Mucosa of gallbladder (tissue), 1 donor: ENCODE results near the gene VAV3. TPM values are rescaled to one million over a fixed set of nuclear protein-coding genes. Genes with fewer than 3 reads are reported as not detected.

Experiments
- DNase-seq: peaks from one replicate; pipeline ENCODE4 v3.0.0-alpha.2; 2020; ENCODE audit warnings: low spot score
- total RNA-seq: library from RNA; stranded (reverse); gene quantifications from one replicate; pipeline ENCODE4 v1.2.1, GENCODE V29; 2021
- donor health status: DM: no; HTN: no; CAD: no.

The VAV3 gene
- total RNA-seq, 1 donor from 2014 or later: 2.4 TPM

- DNase-seq: no peak
Measured at GRCh38 chr1:107840725-107841124, 124.3 kb downstream of the VAV3 start.

DNA sequence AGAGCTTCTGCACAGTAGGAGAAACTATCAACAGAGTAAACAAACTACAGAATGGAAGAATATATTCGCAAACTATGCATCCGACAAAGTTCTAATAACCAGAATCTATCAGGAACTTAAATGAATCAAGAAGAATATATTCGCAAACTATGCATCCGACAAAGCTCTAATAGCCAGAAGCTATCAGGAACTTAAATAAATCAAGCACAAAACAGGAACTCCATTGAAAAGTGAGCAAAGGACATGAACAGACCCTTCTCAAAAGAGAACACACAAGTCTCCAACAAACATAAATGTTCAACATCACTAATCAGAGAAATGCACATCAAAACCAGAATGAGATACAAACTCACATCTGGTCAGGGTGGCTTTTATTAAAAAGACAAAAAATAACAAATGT is 126.9 kb downstream of the VAV3 start:
- DNase-seq: no peak

DNA sequence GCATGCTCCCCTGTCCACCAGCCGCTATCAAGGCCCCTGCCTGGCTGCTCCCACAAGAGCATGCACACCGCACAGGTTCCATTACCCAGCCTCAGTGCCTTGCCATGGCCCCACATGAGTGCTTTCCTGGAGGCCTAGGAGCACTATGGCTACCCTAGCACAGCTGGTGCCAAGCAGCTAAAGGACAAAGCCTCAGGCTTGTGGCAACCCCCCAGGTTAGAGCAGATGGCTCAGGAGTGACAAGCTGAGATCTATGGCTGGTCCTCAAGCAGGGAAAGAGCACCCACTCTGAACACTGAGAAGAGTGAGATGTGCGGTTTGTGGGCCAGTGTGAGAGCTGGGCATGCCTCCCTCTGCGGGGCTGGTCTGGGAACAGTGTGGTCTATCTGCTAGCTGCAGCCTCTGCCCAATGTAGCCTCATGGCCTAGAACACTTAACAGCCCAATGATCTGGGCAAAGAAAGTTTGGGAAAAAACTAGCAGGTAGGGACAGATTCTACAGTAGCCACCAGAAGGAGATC is 129.8 kb downstream of the VAV3 start:
- no peak for DNase-seq

GRCh38 chr1:107833061-107833460 is 131.9 kb downstream of the VAV3 start:
- no peak for DNase-seq

- DNase-seq: no peak
Measured at GRCh38 chr1:107831921-107832320, 133.1 kb downstream of the VAV3 start.

- no peak for DNase-seq
Measured at GRCh38 chr1:107830526-107830925, 134.5 kb downstream of the VAV3 start.

GRCh38 chr1:107830075-107830474 is 134.9 kb downstream of the VAV3 start:
- no peak for DNase-seq

DNA sequence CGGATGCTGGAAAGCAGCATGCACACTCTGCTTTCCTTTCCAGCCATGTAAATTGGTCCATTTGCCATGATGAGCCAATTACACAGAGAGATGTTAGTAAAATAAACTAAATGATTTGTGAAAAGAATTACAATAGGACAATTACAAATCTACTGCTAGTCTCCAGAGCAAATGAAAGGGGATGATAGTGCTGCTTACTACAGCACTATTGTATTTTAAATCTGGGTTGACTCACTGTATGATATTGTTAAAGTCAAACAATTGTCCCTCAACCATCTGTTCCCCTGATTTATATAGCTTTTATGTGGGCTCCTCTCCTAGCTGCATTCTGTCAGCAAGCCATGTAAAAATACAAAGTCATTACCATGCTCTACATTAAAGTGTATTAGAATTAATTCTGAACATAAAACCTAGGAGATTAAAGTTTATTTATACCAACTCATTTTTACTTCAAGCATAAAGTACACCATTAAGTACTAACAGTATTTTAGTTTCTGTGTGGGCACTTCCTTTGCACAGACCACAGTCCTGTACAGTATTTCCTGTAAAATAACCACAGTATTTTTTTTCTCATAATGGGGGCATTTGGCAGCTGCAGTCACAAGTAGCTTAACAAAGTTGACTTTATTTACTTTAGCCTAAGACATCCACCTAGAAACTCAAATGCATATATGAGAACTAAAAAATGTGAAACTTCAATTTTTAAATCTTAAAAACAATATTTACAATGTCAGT is 135.8 kb downstream of the VAV3 start:
- no peak for DNase-seq

DNA sequence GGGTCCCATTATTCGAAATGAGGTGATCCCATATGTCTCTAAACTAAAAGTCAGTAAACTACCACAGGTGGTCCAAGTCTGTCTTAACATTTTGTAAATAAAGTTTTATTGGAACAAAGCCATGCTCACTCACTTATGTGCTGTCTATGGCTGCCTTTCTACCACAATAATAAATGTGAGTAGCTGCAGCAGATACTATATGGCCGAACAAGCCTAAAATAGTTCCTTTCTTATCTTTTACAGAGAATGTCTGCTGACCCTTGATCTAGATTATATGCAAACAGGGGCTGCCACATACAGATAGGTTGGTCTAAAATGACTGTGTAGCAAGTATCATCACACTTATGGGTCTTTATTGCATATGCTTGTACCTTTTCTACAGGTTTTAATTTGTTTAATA is 140.0 kb downstream of the VAV3 start:
- no peak for DNase-seq

GRCh38 chr1:107821340-107821739 is 143.6 kb downstream of the VAV3 start:
- no peak for DNase-seq

DNA sequence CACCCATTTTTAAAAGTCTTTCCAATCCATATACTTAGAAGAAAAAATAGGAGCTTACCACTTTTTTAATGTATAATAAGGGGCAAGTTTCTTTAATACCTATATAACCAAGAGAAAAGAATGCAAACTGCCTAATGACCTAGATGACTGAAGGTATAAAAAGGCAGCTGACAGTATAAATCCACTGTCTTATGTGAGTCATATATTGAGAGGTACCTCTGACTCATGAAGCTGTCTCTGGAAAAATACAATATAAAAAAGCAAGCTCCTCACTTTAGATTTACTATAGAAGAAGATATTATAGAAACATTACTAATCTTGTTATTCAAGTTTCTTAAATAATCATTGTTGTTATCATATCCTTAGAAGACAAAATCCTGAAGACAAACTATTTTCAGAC is 144.2 kb downstream of the VAV3 start:
- DNase-seq: no peak

- DNase-seq: no peak
Measured at GRCh38 chr1:107817935-107818334, 147.0 kb downstream of the VAV3 start.

DNA sequence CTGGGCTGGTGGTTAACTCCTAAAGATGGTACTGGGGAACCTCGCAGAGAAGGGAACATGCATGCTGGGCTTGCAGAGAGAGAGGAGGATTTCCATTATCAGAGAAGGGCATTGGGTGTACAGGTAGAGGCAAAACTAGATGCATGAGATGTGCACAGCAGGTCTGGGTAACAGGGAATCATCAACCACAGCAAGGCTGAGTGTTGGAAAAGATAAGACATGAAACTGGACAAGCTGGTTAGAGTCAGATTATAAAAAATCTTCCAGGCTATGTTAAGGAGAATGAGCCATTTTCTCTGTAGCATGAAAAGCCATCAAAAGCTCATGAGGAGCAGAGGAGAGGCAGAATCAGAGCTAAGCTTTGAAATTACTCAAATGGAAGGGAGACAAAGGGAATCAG is 147.8 kb downstream of the VAV3 start:
- no peak for DNase-seq

DNA sequence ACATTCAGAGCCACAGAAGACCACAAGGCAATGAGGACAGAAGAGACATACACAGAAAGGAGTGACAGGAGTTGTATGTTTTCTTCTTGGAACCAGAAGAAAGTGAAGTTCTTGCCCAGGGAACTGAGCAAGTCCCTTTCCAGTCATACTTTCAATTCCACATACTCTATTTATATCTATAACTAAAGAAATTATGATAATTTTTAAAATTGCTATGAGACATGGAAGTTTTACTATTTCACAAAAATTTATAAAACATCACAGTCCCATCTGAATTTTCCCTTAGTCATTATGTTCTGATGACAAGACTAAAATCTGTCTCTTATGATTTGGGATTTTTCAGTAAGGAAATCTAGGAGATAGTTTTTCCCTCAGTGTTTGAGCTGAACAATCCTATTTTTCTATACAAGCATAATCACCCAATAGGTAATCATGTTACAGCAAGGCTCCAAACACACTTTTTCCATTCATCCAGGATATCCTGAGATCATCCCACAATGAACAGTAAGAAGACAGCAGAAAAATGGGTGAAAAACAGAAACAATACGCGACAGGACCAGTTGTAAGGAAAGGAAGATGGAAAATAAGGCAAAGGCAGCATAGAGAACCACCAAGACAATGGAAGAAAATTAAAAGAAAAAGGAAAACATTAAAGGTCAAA is 154.6 kb downstream of the VAV3 start:
- no peak for DNase-seq

- DNase-seq: no peak
Measured at GRCh38 chr1:107807855-107808254, 157.1 kb downstream of the VAV3 start.

DNA sequence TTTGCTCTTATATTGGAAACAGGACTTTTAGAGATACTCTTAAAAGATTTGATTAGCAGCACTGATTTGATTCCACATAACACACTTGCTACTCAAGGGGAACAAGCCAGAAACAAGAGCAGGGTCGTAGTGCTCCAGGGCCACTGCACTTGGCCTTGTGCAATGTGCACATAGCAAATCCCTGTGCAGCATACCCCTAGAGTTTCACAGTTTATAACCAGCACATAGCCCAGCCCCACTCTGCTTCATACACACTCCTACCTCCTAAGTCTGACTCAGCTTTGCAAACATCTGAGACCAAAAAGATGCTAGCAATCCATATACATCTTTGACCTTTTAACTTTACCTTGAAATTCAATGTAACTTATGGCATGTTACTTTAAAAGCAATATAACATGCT is 157.6 kb downstream of the VAV3 start:
- DNase-seq: no peak

DNA sequence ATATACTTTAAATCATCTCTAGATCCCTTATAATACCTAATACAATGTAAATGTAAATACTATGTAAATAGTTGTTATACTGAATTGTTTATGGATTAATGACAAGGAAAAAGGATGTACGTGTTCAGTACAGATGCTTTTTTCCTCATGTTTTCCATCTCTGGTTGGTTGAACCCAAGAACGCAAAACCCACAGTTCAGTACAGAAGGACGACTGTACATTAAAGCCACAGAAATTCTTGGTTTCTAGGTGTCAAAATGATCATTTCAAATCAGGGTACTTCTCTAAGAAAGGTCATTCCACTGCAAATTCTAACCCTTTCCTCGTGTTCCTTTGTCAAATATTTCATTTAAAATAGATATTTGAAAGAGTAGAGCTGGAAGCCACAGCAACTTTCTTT is 158.1 kb downstream of the VAV3 start:
- DNase-seq: no peak

DNA sequence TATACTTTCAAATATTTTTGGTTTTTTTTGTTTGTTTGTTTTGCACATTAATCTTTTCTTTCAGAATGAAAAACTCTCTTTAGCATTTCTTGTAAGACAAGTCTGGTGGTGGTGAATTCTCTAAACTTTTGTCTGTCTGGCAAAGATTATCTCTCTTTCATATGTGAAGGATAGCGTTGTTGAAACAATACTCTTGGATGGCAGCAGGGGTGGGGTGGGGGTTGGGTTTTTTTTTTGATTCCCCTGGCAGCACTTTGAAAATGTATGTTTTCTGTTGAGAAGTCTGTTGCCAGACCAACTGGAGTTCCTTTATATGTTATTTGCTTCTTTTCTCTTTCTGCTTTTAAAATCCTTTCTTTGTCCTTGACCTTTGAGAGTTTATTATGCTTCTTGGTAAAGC is 160.2 kb downstream of the VAV3 start:
- DNase-seq: no peak

GRCh38 chr1:107804134-107804533 is 160.8 kb downstream of the VAV3 start:
- DNase-seq: no peak

GRCh38 chr1:107803579-107803978 is 161.4 kb downstream of the VAV3 start:
- DNase-seq: no peak

- DNase-seq: no peak
Measured at GRCh38 chr1:107802654-107803053, 162.3 kb downstream of the VAV3 start.

DNA sequence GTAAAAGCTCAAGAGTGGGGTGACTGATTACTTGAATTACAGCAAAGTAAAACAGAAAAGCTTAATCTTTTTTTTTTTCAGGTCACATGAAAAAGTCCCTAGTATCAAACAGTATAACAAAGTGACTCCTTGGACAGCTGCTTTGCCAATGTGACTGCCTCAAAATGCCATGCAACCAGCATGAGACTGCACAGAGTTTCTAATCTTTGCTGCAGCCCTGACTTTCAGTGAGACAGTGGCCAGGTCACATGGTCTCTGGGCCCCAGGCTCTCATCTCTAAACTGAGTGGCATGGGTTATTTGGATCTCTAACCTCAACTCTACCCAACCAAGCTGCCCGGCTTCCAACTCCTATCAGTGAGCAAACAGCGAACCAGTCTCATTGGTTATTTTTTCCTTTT is 169.0 kb downstream of the VAV3 start:
- no peak for DNase-seq

DNA sequence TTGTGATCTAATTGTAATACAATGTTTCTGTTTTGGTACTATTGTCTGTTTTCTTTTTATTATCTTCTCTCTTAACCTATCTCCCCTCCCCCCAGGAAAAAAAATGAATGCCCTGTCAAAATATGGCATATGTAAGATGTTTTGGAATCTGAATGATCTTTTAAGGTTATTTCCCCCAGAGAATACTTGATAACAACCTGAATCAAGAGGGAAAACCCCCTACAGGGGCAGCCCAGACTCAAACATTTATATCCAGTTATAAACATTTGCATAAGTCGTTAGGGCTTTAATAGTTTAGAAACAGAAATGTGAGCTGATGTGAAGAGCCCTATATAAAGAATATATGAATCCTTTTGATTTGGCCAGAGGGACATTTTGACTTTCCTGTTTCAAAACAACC is 169.5 kb downstream of the VAV3 start:
- DNase-seq: no peak

DNA sequence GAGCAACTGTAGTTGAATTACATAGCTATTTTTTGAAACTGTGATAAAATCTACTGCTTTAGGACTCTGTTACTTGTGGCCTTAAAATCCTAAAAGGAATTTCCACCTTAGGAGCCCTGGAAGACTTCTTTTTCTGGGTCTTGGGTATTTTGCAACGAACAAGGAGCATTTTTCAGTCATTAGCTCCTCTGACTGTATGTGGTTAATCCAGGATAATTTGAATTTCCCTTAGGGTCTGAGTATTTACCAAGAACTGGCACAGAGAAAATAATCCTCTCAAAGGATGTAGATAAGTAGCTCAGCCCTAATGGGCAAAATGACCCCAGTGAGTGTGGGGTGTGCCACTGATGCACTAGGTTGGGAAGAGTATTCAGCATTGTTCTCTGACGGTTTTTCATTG is 170.4 kb downstream of the VAV3 start:
- DNase-seq: no peak
